Natural killer cell (primary cell): ENCODE data around the gene ABCB10. TPM values are rescaled to one million over a fixed set of nuclear protein-coding genes. Genes with fewer than 3 reads are reported as not detected.

Experiments
- ATAC-seq, 3 donors: fragments of 150-1000 bp in 2 of 3; fragments of 200-7000 bp in 1 of 3; cut with Tn5 transposase; 1 replicate in 1 of 3; 2 replicates in 2 of 3; pipeline ENCODE4 v1.10.0; 2021; ENCODE audit warnings: mild to moderate bottlenecking in 2 of 3, moderate library complexity in 2 of 3
- DNase-seq, 2 donors: peaks; one replicate each; pipeline versions ENCODE4 v3.0.0 to v3.0.0-alpha.2; 2013 to 2021; ENCODE audit warnings: mixed read lengths in 1 of 2
- H3K27ac ChIP-seq: one replicate; pipeline ENCODE4 v1.5.1; 2013; ENCODE audit warnings: mild to moderate bottlenecking, low read length
- H3K27me3 ChIP-seq: one replicate; pipeline ENCODE4 v1.6.1; 2013; ENCODE audit warnings: low read length; ENCODE audit not compliant: control insufficient read depth, insufficient read depth
- H3K36me3 ChIP-seq: one replicate; pipeline ENCODE4 v1.6.1; 2013; ENCODE audit warnings: low read length; ENCODE audit not compliant: control insufficient read depth, insufficient read depth
- H3K4me1 ChIP-seq: one replicate; pipeline ENCODE4 v1.6.1; 2013; ENCODE audit warnings: low read length; ENCODE audit not compliant: control insufficient read depth, insufficient read depth
- H3K4me3 ChIP-seq: one replicate; pipeline ENCODE4 v1.5.1; 2013; ENCODE audit warnings: low read length
- H3K9me3 ChIP-seq: one replicate; pipeline ENCODE4 v1.6.1; 2013; ENCODE audit warnings: low read length; ENCODE audit not compliant: control insufficient read depth, insufficient read depth
- H3K27ac Mint-ChIP-seq, 2 donors: one replicate each; pipeline ENCODE4 v1.8.0; 2022; ENCODE audit warnings: mild to moderate bottlenecking in 2 of 2, mixed read lengths in 2 of 2, moderate library complexity in 1 of 2
- H3K27me3 Mint-ChIP-seq, 2 donors: one replicate each; pipeline ENCODE4 v1.8.0; 2022; ENCODE audit warnings: low read depth in 2 of 2, mixed read lengths in 2 of 2
- H3K36me3 Mint-ChIP-seq: one replicate; pipeline ENCODE4 v1.8.0; 2022; ENCODE audit warnings: mixed read lengths
- H3K4me1 Mint-ChIP-seq, 2 donors: one replicate each; pipeline ENCODE4 v1.8.0; 2022; ENCODE audit warnings: mixed read lengths in 2 of 2
- H3K4me3 Mint-ChIP-seq: one replicate; pipeline ENCODE4 v1.8.0; 2022; ENCODE audit warnings: mild to moderate bottlenecking, moderate library complexity, mixed read lengths
- H3K9me3 Mint-ChIP-seq, 2 donors: one replicate each; pipeline ENCODE4 v1.8.0; 2022; ENCODE audit warnings: mixed read lengths in 2 of 2
- CTCF ChIP-seq: fragments of 200-600 bp; IDR thresholded peaks from one replicate; pipeline ENCODE4 v1.8.0; 2022; ENCODE audit warnings: antibody characterized with exemption
- WGBS: methylation state at CpG from one replicate; pipeline ENCODE4 v1.1.7; 2013; ENCODE audit warnings: missing lambda C conversion rate; ENCODE audit not compliant: insufficient coverage; 5-methylcytosine and 5-hydroxymethylcytosine counted together
- intact Hi-C: fragments of 100-400 bp; cut with micrococcal nuclease; formaldehyde crosslinking; loops from one replicate; pipeline ENCODE4 v1.14.2; 2022
- total RNA-seq, 4 donors: library from RNA; stranded (reverse); fragments of 120-200 nt in 1 of 4; gene quantifications; one replicate each; pipeline versions ENCODE4 v1.2.3 to v1.2.4, GENCODE V29; 2013 to 2022

Gene ABCB10
- total RNA-seq, 3 donors from 2014 or later (not counting 1 experiment from before 2014, with no cell fraction given) = 22.0 to 23.3 (median 22.0) TPM

DNA sequence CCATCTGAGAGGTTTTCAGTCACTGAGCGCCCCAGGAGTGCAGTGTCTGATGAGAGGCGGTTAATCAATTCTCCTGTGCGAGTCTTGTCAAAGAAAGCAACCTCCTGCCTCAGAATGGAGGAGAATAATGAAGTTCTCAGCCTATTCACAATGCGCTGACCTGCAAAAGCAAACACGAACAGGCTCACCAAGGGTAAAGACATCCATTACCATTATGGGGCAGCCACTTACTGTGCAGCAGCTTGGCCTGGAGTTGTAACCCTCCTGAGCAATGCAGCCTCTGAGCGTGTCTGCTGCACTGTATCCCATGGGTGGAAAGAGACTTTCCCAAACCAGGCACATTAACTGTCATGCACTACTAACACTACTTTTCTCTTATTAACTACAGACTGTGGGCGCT, 11.0 kb downstream of the ABCB10 start:
- DNase-seq (no peak), ATAC-seq (no peak)
- no peak overlapping the region for H3K4me3 Mint-ChIP-seq
- Histone ChIP-seq H3K36me3 (peaks cover 23% of the 10 kb centered on the region), H3K9me3 (no peaks in the 10 kb centered on the region), H3K27me3 (no peaks in the 10 kb centered on the region), H3K4me3 (no peak overlapping the region), H3K4me1 (no peaks in the 10 kb centered on the region), H3K27ac (no peak overlapping the region)
- WGBS = 98% methylated on average over 6 of the region's 7 CpGs
- H3K4me1 Mint-ChIP-seq = peaks cover 10 to 18% of the 10 kb centered on the region in 2 donors
- intact Hi-C loops = no loop called here
- no peaks in the 10 kb centered on the region for H3K36me3 Mint-ChIP-seq
- no peaks in the 10 kb centered on the region for H3K9me3 Mint-ChIP-seq
- no peak for TF ChIP-seq CTCF
- no peaks in the 10 kb centered on the region for H3K27me3 Mint-ChIP-seq
- H3K27ac Mint-ChIP-seq = peak overlapping the region in 1 of 2 donors; percentile 22

GRCh38 chr1:229544587-229544986, 13.9 kb downstream of the ABCB10 start:
- H3K27ac Mint-ChIP-seq = no peak overlapping the region

GRCh38 chr1:229539863-229540506, 18.5 kb downstream of the ABCB10 start:
- H3K27ac Mint-ChIP-seq = no peak overlapping the region
- H3K9me3 ChIP-seq = no peaks in the 10 kb centered on the region
- H3K27ac ChIP-seq = no peak overlapping the region
- intact Hi-C loops = no loop called here
- WGBS = 92% methylated on average over 6 of the region's 6 CpGs
- H3K36me3 Mint-ChIP-seq = peaks cover 10% of the 10 kb centered on the region
- peaks cover 0 to 7% of the 10 kb centered on the region in 2 donors for H3K4me1 Mint-ChIP-seq
- H3K4me1 ChIP-seq = no peaks in the 10 kb centered on the region
- no peak for DNase-seq
- TF ChIP-seq CTCF = no peak
- H3K4me3 ChIP-seq = no peak overlapping the region
- H3K36me3 ChIP-seq = peaks cover 52% of the 10 kb centered on the region
- H3K27me3 ChIP-seq = no peaks in the 10 kb centered on the region
- H3K27me3 Mint-ChIP-seq = no peaks in the 10 kb centered on the region
- no peak overlapping the region for H3K4me3 Mint-ChIP-seq
- no peak for ATAC-seq
- H3K9me3 Mint-ChIP-seq = no peaks in the 10 kb centered on the region

More at GRCh38 chr1:229544587-229544986, 13.9 kb downstream of the ABCB10 start:
- no peak overlapping the region for H3K27ac ChIP-seq
- peaks cover 0 to 11% of the 10 kb centered on the region in 2 donors for H3K4me1 Mint-ChIP-seq
- H3K27me3 Mint-ChIP-seq = no peaks in the 10 kb centered on the region
- DNase-seq (no peak), ATAC-seq (no peak)
- H3K4me3 ChIP-seq = no peak overlapping the region
- no CpG with 5 or more reads among the region's 1 CpG for WGBS
- no peaks in the 10 kb centered on the region for H3K4me1 ChIP-seq
- intact Hi-C loops = no loop called here
- no peaks in the 10 kb centered on the region for H3K27me3 ChIP-seq
- H3K9me3 Mint-ChIP-seq = no peaks in the 10 kb centered on the region
- no peak for TF ChIP-seq CTCF
- H3K4me3 Mint-ChIP-seq = no peak overlapping the region
- no peaks in the 10 kb centered on the region for H3K36me3 Mint-ChIP-seq
- no peaks in the 10 kb centered on the region for H3K9me3 ChIP-seq
- H3K36me3 ChIP-seq = peaks cover 45% of the 10 kb centered on the region

DNA sequence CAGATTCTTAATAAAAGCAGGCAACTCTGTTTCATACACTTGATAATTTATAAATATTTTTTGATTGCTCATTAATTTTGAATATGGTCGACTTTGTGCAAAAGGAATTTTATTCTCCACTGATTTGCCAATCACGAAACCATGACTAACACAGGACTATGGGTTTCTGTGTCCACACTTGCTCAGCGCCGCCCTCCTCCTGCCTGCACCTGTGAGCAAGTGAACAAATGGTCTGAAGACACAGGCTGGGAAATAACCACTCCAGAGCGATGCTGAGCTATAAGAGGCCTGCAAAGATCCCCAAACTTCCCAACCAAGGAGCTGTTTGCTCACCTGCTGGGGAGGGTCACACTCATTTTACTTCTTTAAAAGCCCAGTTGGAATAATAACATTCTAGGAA, 19.6 kb downstream of the ABCB10 start:
- intact Hi-C loops = no loop called here
- Mint-ChIP-seq H3K27me3 (no peaks in the 10 kb centered on the region), H3K9me3 (no peaks in the 10 kb centered on the region), H3K4me1 (peaks cover 0 to 7% of the 10 kb centered on the region in 2 donors), H3K36me3 (peaks cover 12% of the 10 kb centered on the region), H3K27ac (no peak overlapping the region), H3K4me3 (no peak overlapping the region)
- no peaks in the 10 kb centered on the region for H3K4me1 ChIP-seq
- ATAC-seq = no peak
- peaks cover 51% of the 10 kb centered on the region for H3K36me3 ChIP-seq
- no peaks in the 10 kb centered on the region for H3K27me3 ChIP-seq
- no peak overlapping the region for H3K27ac ChIP-seq
- no peak for TF ChIP-seq CTCF
- no peaks in the 10 kb centered on the region for H3K9me3 ChIP-seq
- H3K4me3 ChIP-seq = no peak overlapping the region
- 99% methylated on average over 5 of the region's 5 CpGs for WGBS
- DNase-seq = no peak
